ENCODE data around the gene ZNRD2. TPM values are rescaled to one million over a fixed set of nuclear protein-coding genes. Genes with fewer than 3 reads are reported as not detected.
A peak's percentile ranks its signal among the peaks of the same experiment; 100 is the strongest.

The ZNRD2 gene
- total RNA-seq, 2 donors from 2014 or later = 39.2 to 66.9 TPM

GRCh38 chr11:65574811-65575567 is 4.7 kb downstream of the ZNRD2 start:
- Histone ChIP-seq H3K4me3 (peak overlapping the region in 1 of 2 donors; percentile 25), H3K9me3 (no peaks in the 10 kb centered on the region), H3K27me3 (no peaks in the 10 kb centered on the region), H3K36me3 (replicated peaks in 1 of 2; ENCODE audit: insufficient read depth in 1 of 2, low read depth in 2 of 2) (no peaks in the 10 kb centered on the region), H3K27ac (peak overlapping the region; percentile 72 to 94 (median 86)), H3K4me1 (peaks cover 61% of the 10 kb centered on the region)
- 16 to 36% methylated on average over 7 to 28 of the region's 28 CpGs for WGBS, 2 donors
- peak in 1 of 3 donors; percentile 21 for TF ChIP-seq POLR2A (IDR thresholded peaks at IDR 0.05)
- no peak for TF ChIP-seq CTCF (IDR thresholded peaks at IDR 0.05)
- ATAC-seq = no peak
- DNase-seq = peak; percentile 62 to 85 (median 79)
- intact Hi-C loops (cut with DNase I) = no loop called here

GRCh38 chr11:65575568-65576231 is 5.4 kb downstream of the ZNRD2 start, which contains the start of gene EHBP1L1:
Gene EHBP1L1 (plus strand): TSS chr11:65576053. CDS start chr11:65576303, 250 bp downstream.
- H3K27me3 ChIP-seq = no peaks in the 10 kb centered on the region
- 3% methylated on average over 50 of the region's 69 CpGs; no CpG with 5 or more reads in 1 of the 2 donors for WGBS, 2 donors
- intact Hi-C loops (cut with DNase I) = no loop called here

GRCh38 chr11:65576232-65576866 is 6.1 kb downstream of the ZNRD2 start:
- H3K4me1 ChIP-seq = peaks cover 54% of the 10 kb centered on the region
- DNase-seq (peak in 2 of 4 donors; percentile 36 to 39), ATAC-seq (no peak)
- intact Hi-C loops (cut with DNase I) = no loop called here
- H3K36me3 ChIP-seq (replicated peaks in 1 of 2; ENCODE audit: insufficient read depth in 1 of 2, low read depth in 2 of 2) = peaks cover 0 to 1% of the 10 kb centered on the region in 2 donors
- no peaks in the 10 kb centered on the region for H3K27me3 ChIP-seq
- peak overlapping the region in 1 of 2 donors; percentile 3 for H3K4me3 ChIP-seq
- H3K9me3 ChIP-seq = no peaks in the 10 kb centered on the region
- no peak for TF ChIP-seq POLR2A (IDR thresholded peaks at IDR 0.05)
- 28 to 67% methylated on average over 5 to 26 of the region's 26 CpGs for WGBS, 2 donors
- peak overlapping the region; percentile 45 to 94 (median 86) for H3K27ac ChIP-seq

More at GRCh38 chr11:65575568-65576231, 5.4 kb downstream of the ZNRD2 start, which contains the start of gene EHBP1L1:
- H3K4me1 ChIP-seq = peaks cover 61% of the 10 kb centered on the region
- no peaks in the 10 kb centered on the region for H3K9me3 ChIP-seq
- peaks cover 0 to 1% of the 10 kb centered on the region in 2 donors for H3K36me3 ChIP-seq (replicated peaks in 1 of 2; ENCODE audit: insufficient read depth in 1 of 2, low read depth in 2 of 2)
- H3K4me3 ChIP-seq = peak within 1 kb of the TSS in 1 of 2 donors; percentile 3
- H3K27ac ChIP-seq = peak within 1 kb of the TSS; percentile 72 to 94 (median 86)
- DNase-seq = peak; percentile 61 to 73 (median 67)
- ATAC-seq = peak; percentile 22
- TF ChIP-seq CTCF (IDR thresholded peaks at IDR 0.05) = no peak
- TF ChIP-seq POLR2A (IDR thresholded peaks at IDR 0.05) = peak in 1 of 3 donors; percentile 24

GRCh38 chr11:65576867-65577755 is 6.8 kb downstream of the ZNRD2 start:
- no peaks in the 10 kb centered on the region for H3K27me3 ChIP-seq
- peak in 3 of 4 donors; percentile 53 to 86 (median 71) for DNase-seq
- TF ChIP-seq POLR2A (IDR thresholded peaks at IDR 0.05) (peak in 1 of 3 donors; percentile 36), CTCF (IDR thresholded peaks at IDR 0.05) (no peak)
- peak overlapping the region in 2 of 4 donors; percentile 92 to 94 for H3K27ac ChIP-seq
- 57 to 66% methylated on average over 5 to 18 of the region's 18 CpGs for WGBS, 2 donors
- ATAC-seq = no peak
- intact Hi-C loops (cut with DNase I) = no loop called here
- H3K36me3 ChIP-seq (replicated peaks in 1 of 2; ENCODE audit: insufficient read depth in 1 of 2, low read depth in 2 of 2) = peaks cover 0 to 1% of the 10 kb centered on the region in 2 donors
- peaks cover 46% of the 10 kb centered on the region for H3K4me1 ChIP-seq
- no peaks in the 10 kb centered on the region for H3K9me3 ChIP-seq
- H3K4me3 ChIP-seq = no peak overlapping the region
